C4-2B (cell line): Measurements from ENCODE around the gene MCCD1.

Experiments
- H3K27ac ChIP-seq: fragments of 450-650 bp; 2 replicates; pipeline ENCODE4 v1.5.1; 2017
- CTCF ChIP-seq: fragments of 450-650 bp; conservative IDR thresholded peaks from 2 replicates; pipeline ENCODE4 v1.5.1; 2017; ENCODE audit warnings: mild to moderate bottlenecking
- ZFX ChIP-seq: fragments of 450-650 bp; IDR thresholded peaks from 2 replicates; pipeline ENCODE4 v1.6.1; 2017

The MCCD1 gene

GRCh38 chr6:31559606-31559957, 30.8 kb downstream of the MCCD1 start:
- no peak overlapping the region for H3K27ac ChIP-seq
- no peak for TF ChIP-seq CTCF
- no peak for TF ChIP-seq ZFX

GRCh38 chr6:31559958-31560696, 31.4 kb downstream of the MCCD1 start:
- TF ChIP-seq CTCF (no peak), ZFX (no peak)
- H3K27ac ChIP-seq = no peak overlapping the region

GRCh38 chr6:31560697-31561058, 31.9 kb downstream of the MCCD1 start:
- TF ChIP-seq ZFX = no peak
- no peak for TF ChIP-seq CTCF
- no peak overlapping the region for H3K27ac ChIP-seq

- no peak overlapping the region for H3K27ac ChIP-seq
- TF ChIP-seq CTCF (no peak), ZFX (no peak)
Measured at GRCh38 chr6:31567531-31568370, 39.0 kb downstream of the MCCD1 start.

- no peak overlapping the region for H3K27ac ChIP-seq
Measured at GRCh38 chr6:31568537-31568961, 39.8 kb downstream of the MCCD1 start.

GRCh38 chr6:31569861-31570536, 41.2 kb downstream of the MCCD1 start:
- TF ChIP-seq ZFX (no peak), CTCF (no peak)
- H3K27ac ChIP-seq = no peak overlapping the region

More at GRCh38 chr6:31568537-31568961, 39.8 kb downstream of the MCCD1 start:
- TF ChIP-seq ZFX (no peak), CTCF (no peak)
